B cell (primary cell): ENCODE data around the gene DCTN5. TPM values are rescaled to one million over a fixed set of nuclear protein-coding genes. Genes with fewer than 3 reads are reported as not detected.

Experiments used
- ATAC-seq: fragments of 200-7000 bp; cut with Tn5 transposase; one replicate; pipeline ENCODE4 v1.10.0; 2021; ENCODE audit warnings: low read depth, mild to moderate bottlenecking, moderate number of reproducible peaks, moderate library complexity
- CTCF ChIA-PET: fragments of 350-600 bp; sonication (Branson Sonifier 250); formaldehyde crosslinking; loops from one replicate; lab custom pipeline; 2021; ENCODE audit warnings: antibody characterized with exemption, inconsistent platforms; lab: Charles Lee
- POLR2A ChIA-PET: fragments of 350-600 bp; sonication (Branson Sonifier 250); formaldehyde crosslinking; loops from one replicate; lab custom pipeline; 2021; ENCODE audit warnings: antibody characterized with exemption; lab: Charles Lee
- DNase-seq: peaks from one replicate; pipeline ENCODE4 v3.0.0; 2013
- H2AFZ ChIP-seq: 2 replicates; pipeline ENCODE4 v1.6.1; 2012; ENCODE audit warnings: mild to moderate bottlenecking, low read depth, low read length; ENCODE audit not compliant: insufficient read depth, poor library complexity, severe bottlenecking
- H3K27ac ChIP-seq, 2 donors: 1 replicate in 1 of 2; 2 replicates in 1 of 2; pipeline ENCODE4 v1.5.1; 2012 to 2013; ENCODE audit warnings: low read length in 2 of 2, mild to moderate bottlenecking in 2 of 2, moderate library complexity in 1 of 2
- H3K27me3 ChIP-seq, 4 experiments: fragments of 200-600 bp in 1 of 4; sonication (generic) in 1 of 4; replicated peaks in 1 of 4; 1 replicate in 2 of 4; 2 replicates in 2 of 4; pipeline versions ENCODE4 v1.6.1 to v1.7.0; 2013 to 2016; ENCODE audit warnings: low read length in 3 of 4, mild to moderate bottlenecking in 2 of 4, mixed read lengths in 1 of 4, moderate library complexity in 1 of 4; ENCODE audit not compliant: insufficient read depth in 4 of 4, control insufficient read depth in 3 of 4; ENCODE audit errors: control extremely low read depth in 1 of 4
- H3K36me3 ChIP-seq, 2 experiments: replicated peaks in 1 of 2; 1 replicate in 1 of 2; 2 replicates in 1 of 2; pipeline versions ENCODE4 v1.6.1 to v1.7.1; 2013; ENCODE audit warnings: low read length in 1 of 2; ENCODE audit not compliant: insufficient read depth in 2 of 2, control insufficient read depth in 1 of 2; ENCODE audit errors: control extremely low read depth in 1 of 2, extremely low read depth in 1 of 2
- H3K4me1 ChIP-seq, 2 donors: fragments of 200-600 bp in 1 of 2; sonication (generic) in 1 of 2; 1 replicate in 1 of 2; 2 replicates in 1 of 2; pipeline versions ENCODE4 v1.5.1 to v1.6.1; 2013 to 2017; ENCODE audit warnings: low read length in 2 of 2; ENCODE audit not compliant: control insufficient read depth in 2 of 2, insufficient read depth in 2 of 2
- H3K4me2 ChIP-seq: replicated peaks from 2 replicates; pipeline ENCODE3; 2012; ENCODE audit warnings: mild to moderate bottlenecking, low read depth, low read length; ENCODE audit not compliant: poor library complexity, severe bottlenecking
- H3K4me3 ChIP-seq, 5 experiments: fragments of 200-600 bp in 1 of 5; sonication (generic) in 1 of 5; 1 replicate in 3 of 5; 2 replicates in 2 of 5; pipeline versions ENCODE4 v1.5.1 to v1.7.0; 2011 to 2016; ENCODE audit warnings: low read length in 4 of 5, mild to moderate bottlenecking in 4 of 5, low read depth in 2 of 5, control low read depth in 1 of 5, moderate library complexity in 1 of 5; ENCODE audit not compliant: insufficient read depth in 1 of 5; ENCODE audit errors: control extremely low read depth in 1 of 5, extremely low read depth in 1 of 5
- H3K79me2 ChIP-seq: fragments of 200-600 bp; sonication (generic); one replicate; pipeline ENCODE4 v1.6.0; 2016; ENCODE audit warnings: low read length; ENCODE audit not compliant: control insufficient read depth, insufficient read depth
- H3K9ac ChIP-seq: fragments of 200-600 bp; sonication (generic); 2 replicates; pipeline ENCODE4 v1.6.1; 2017; ENCODE audit warnings: mild to moderate bottlenecking, low read length, moderate library complexity
- H3K9me3 ChIP-seq, 3 donors: one replicate each; pipeline versions ENCODE4 v1.6.1 to v1.7.1; 2013; ENCODE audit warnings: low read length in 2 of 3; ENCODE audit not compliant: control insufficient read depth in 2 of 3, insufficient read depth in 1 of 3; ENCODE audit errors: control extremely low read depth in 1 of 3
- H4K20me1 ChIP-seq: 2 replicates; pipeline ENCODE4 v1.6.0; 2012; ENCODE audit warnings: mild to moderate bottlenecking, low read length; ENCODE audit not compliant: insufficient read depth, control insufficient read depth, poor library complexity, severe bottlenecking
- H3K27ac Mint-ChIP-seq: one replicate; pipeline ENCODE4 v1.8.0; 2021; ENCODE audit warnings: mixed read lengths
- H3K27me3 Mint-ChIP-seq: one replicate; pipeline ENCODE4 v1.8.0; 2021; ENCODE audit warnings: mixed read lengths
- H3K4me1 Mint-ChIP-seq: one replicate; pipeline ENCODE4 v1.8.0; 2021; ENCODE audit warnings: mixed read lengths
- H3K4me3 Mint-ChIP-seq: one replicate; pipeline ENCODE4 v1.8.0; 2021; ENCODE audit warnings: mixed read lengths
- H3K9me3 Mint-ChIP-seq: one replicate; pipeline ENCODE4 v1.8.0; 2022; ENCODE audit warnings: mixed read lengths; ENCODE audit not compliant: insufficient read depth
- CTCF ChIP-seq: fragments of 200-600 bp; IDR thresholded peaks from one replicate; pipeline ENCODE4 v1.8.0; 2022; ENCODE audit warnings: antibody characterized with exemption, mild to moderate bottlenecking
- EZH2 ChIP-seq: IDR thresholded peaks from 2 replicates; pipeline ENCODE4 v1.6.1; 2012; ENCODE audit warnings: borderline replicate concordance, low read depth, mild to moderate bottlenecking, moderate library complexity, low read length; ENCODE audit not compliant: insufficient read depth, poor library complexity, severe bottlenecking
- WGBS: methylation state at CpG from one replicate; pipeline ENCODE4 v1.1.5; 2013; ENCODE audit warnings: missing lambda C conversion rate; ENCODE audit not compliant: insufficient coverage; 5-methylcytosine and 5-hydroxymethylcytosine counted together
- intact Hi-C: fragments of 100-400 bp; cut with micrococcal nuclease; formaldehyde crosslinking; loops from one replicate; pipeline ENCODE4 v1.10.0; 2022
- polyA minus RNA-seq: library from RNA; depleted of rRNA, polyadenylated mRNA; stranded (reverse); fragments of >200 nt; gene quantifications from 2 replicates; pipeline ENCODE4 v1.2.3, GENCODE V29; 2012
- polyA plus RNA-seq: library from polyadenylated mRNA; depleted of rRNA; stranded (reverse); fragments of >200 nt; gene quantifications from 2 replicates; pipeline ENCODE4 v1.2.3, GENCODE V29; 2012
- total RNA-seq, 2 donors: library from RNA; stranded (reverse); fragments of 120-200 nt in 1 of 2; gene quantifications; 1 replicate in 1 of 2; 2 replicates in 1 of 2; pipeline versions ENCODE4 v1.2.3 to v1.2.4, GENCODE V29; 2013 to 2022

Gene DCTN5
- 58.3 and 62.3 TPM in 2 replicates for total RNA-seq
- total RNA-seq (2013) = 46.0 TPM
- polyA plus RNA-seq = 22.3 and 22.4 TPM in 2 replicates
- 13.2 and 15.8 TPM in 2 replicates for polyA minus RNA-seq

DNA sequence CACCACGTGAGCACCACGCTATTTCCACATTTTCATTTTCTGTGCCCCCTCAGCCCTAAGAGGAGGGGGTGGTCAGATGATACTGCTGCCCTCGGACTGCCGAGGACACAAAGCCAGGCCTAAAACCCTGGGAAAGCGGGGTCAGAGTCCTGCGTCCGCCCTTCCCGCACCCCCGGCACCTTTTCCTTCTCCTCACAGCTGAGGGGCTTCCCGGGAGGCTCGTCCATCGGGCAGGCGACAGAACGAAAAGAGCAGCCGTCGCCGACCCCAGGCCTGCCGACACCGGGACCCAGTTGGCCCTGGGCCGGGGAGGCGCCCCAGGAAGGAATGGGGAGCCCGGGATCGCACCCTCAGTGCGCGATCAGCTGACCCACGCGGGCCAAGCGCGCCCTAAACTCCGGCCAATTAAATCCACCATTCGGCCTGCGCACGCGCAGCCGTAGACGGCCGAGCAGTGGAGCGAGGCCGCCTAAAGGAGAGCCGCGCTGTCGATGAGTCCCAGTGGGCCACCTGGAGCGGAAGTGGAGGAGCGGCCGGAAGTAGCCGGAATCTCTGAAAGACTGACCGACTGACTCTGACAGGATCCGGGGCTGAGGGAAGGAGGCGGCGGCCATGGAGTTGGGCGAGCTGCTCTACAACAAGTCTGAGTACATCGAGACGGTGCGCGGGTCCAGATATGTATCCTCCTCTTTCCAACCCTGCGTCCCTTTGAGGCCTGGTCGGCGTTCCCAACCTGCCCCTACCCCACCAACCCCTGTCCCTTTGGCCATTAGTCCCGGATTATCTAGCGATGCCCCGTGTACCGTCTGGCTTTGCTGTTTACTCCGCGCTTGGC lies at the start of gene DCTN5, which contains the start of gene PALB2:
TSS of gene DCTN5 (plus strand) at position 536 of the 835 bp plus-strand sequence. CDS start at position 613, 77 bp downstream.
TSS of gene PALB2 (minus strand) at position 380 of the 835 bp plus-strand sequence. CDS start at position 227, 153 bp downstream.
- H3K36me3 ChIP-seq = peaks cover 6 to 18% of the 10 kb centered on the region in 2 experiments
- H3K4me3 Mint-ChIP-seq = peak within 1 kb of the TSS; percentile 99
- intact Hi-C loops = loop anchor here (1.0 kb wide), 4 partner anchors 37 to 189 kb away; partner anchors contain the start of genes EARS2, NDUFAB1, PLK1 and UBFD1
- no peaks in the 10 kb centered on the region for H3K9me3 Mint-ChIP-seq
- peaks cover 52% of the 10 kb centered on the region for H3K79me2 ChIP-seq
- H3K9ac ChIP-seq = peak within 1 kb of the TSS; percentile 97
- peak within 1 kb of the TSS; percentile 92 for H2AFZ ChIP-seq
- CTCF ChIA-PET = interaction anchor here (1.2 to 1.5 kb wide), 2 partner anchors 44 to 84 kb away, joined by 5 read pairs; partner anchors contain the start of genes NDUFAB1 and UBFD1
- no peaks in the 10 kb centered on the region for H4K20me1 ChIP-seq
- DNase-seq = peak; percentile 91
- peaks cover 13 to 20% of the 10 kb centered on the region in 2 donors for H3K4me1 ChIP-seq
- H3K27me3 Mint-ChIP-seq = no peaks in the 10 kb centered on the region
- TF ChIP-seq EZH2 (no peak), CTCF (no peak)
- ATAC-seq = peak; percentile 95
- H3K4me3 ChIP-seq = peak within 1 kb of the TSS; percentile 89 to 100 (median 96)
- peak within 1 kb of the TSS; percentile 80 to 84 for H3K27ac ChIP-seq
- POLR2A ChIA-PET = interaction anchor here (0.5 kb wide), 1 partner anchor 163 kb away, joined by 5 read pairs; no protein-coding TSS in a partner anchor
- H3K27me3 ChIP-seq = no peaks in the 10 kb centered on the region
- H3K4me1 Mint-ChIP-seq = peaks cover 36% of the 10 kb centered on the region
- no peaks in the 10 kb centered on the region for H3K9me3 ChIP-seq
- peak within 1 kb of the TSS; percentile 98 for H3K27ac Mint-ChIP-seq
- peak within 1 kb of the TSS; percentile 85 for H3K4me2 ChIP-seq
- 0% methylated on average over 54 of the region's 64 CpGs for WGBS
